Psoas muscle (tissue), 8 donors: ENCODE results near the gene LMO7. TPM values are rescaled to one million over a fixed set of nuclear protein-coding genes. Genes with fewer than 3 reads are reported as not detected.

Experiments
- ATAC-seq, 4 donors: fragments of 200-7000 bp; cut with Tn5 transposase; one replicate each; pipeline ENCODE4 v1.9.1; 2020; ENCODE audit warnings: moderate library complexity in 3 of 4, mild to moderate bottlenecking in 2 of 4
- DNase-seq, 2 donors: peaks; one replicate each; pipeline ENCODE4 v3.0.0-alpha.2; 2020
- H3K27ac ChIP-seq: fragments of 200-600 bp; one replicate; pipeline ENCODE4 v1.8.0; 2022
- H3K27me3 ChIP-seq, 3 donors: fragments of 200-600 bp in 1 of 3; one replicate each; pipeline versions ENCODE4 v1.6.1 to v1.8.0; 2013 to 2022; ENCODE audit warnings: low read length in 2 of 3, mild to moderate bottlenecking in 2 of 3, moderate library complexity in 1 of 3; ENCODE audit not compliant: insufficient read depth in 3 of 3
- H3K36me3 ChIP-seq, 2 donors: fragments of 200-600 bp in 1 of 2; one replicate each; pipeline versions ENCODE4 v1.6.1 to v1.8.0; 2013 to 2022; ENCODE audit warnings: low read depth in 1 of 2, mild to moderate bottlenecking in 1 of 2, moderate library complexity in 1 of 2; ENCODE audit not compliant: insufficient read depth in 1 of 2
- H3K4me1 ChIP-seq: fragments of 200-600 bp; one replicate; pipeline ENCODE4 v1.8.0; 2022
- H3K4me3 ChIP-seq: fragments of 200-600 bp; one replicate; pipeline ENCODE4 v1.8.0; 2022; ENCODE audit warnings: mild to moderate bottlenecking
- H3K9me3 ChIP-seq: fragments of 200-600 bp; one replicate; pipeline ENCODE4 v1.8.0; 2022
- WGBS, 3 donors: extraction: QIAGEN DNeasy Blood & Tissue Kit; methylation state at CpG; one replicate each; pipeline versions ENCODE4 v1.1.6 to v1.1.7; 2013; 5-methylcytosine and 5-hydroxymethylcytosine counted together
- intact Hi-C, 2 donors: fragments of 100-400 bp; cut with DNase I; formaldehyde crosslinking; loops; one replicate each; pipeline versions ENCODE4 v1.11.0 to v1.14.2; 2022
- polyA plus RNA-seq, 3 donors: library from polyadenylated mRNA; stranded (reverse); fragments of 200-250 nt; gene quantifications; one replicate each; pipeline ENCODE4 v1.2.3, GENCODE V29; 2013
- total RNA-seq, 4 donors: library from RNA; stranded (reverse); fragmentation: NEBNext Ultra II Directional in 2 of 4; extraction: Animal tissue kit (Norgen Biotek cat#: 25700) in 2 of 4; gene quantifications; one replicate each; pipeline versions ENCODE4 v1.2.1 to v1.2.4, GENCODE V29; 2021 to 2023
- TF ChIP-seq, protein P1 (sequence below): fragments of 200-600 bp; IDR thresholded peaks from one replicate; pipeline ENCODE4 v1.8.0; 2022; ENCODE audit warnings: antibody characterized with exemption
- donor health status: healthy with polysubstance abuse.
- donor health status: DM: no; HTN: no; CAD: no; lungs with moderate emphysema.
- donor health status: Bipolar disorder and iron deficiency.
- donor health status: healthy.
- donor health status: DM: yes; HTN: yes; CAD: no.
- donor health status: DM: no; HTN: no; CAD: no.
- donor health status: DM: no; HTN: no; CAD: no.
- donor health status: DM: yes; HTN: yes; CAD: no.

Gene LMO7
- total and polyA plus RNA-seq, 7 donors = 15.3 to 271 (median 97.9) TPM

DNA sequence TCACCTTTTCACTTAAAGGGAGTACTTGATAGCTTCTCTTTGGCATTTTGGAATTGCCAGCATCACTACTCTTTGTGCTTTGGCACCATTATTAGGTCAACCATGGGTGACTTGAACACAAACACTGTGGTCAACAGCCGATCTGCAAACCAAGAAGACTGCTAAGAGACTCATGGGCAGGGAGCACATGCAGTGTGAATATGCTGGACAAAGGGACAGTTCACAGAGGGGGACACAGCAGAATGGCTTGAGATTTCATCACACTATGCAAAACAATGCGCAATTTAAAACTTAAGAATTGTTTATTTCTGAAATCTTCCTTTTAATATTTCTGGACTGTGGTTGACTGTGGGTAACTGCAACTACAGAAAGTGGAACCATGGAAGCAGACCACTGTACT is 64.4 kb downstream of the LMO7 start:
- TF ChIP-seq, protein P1, sequence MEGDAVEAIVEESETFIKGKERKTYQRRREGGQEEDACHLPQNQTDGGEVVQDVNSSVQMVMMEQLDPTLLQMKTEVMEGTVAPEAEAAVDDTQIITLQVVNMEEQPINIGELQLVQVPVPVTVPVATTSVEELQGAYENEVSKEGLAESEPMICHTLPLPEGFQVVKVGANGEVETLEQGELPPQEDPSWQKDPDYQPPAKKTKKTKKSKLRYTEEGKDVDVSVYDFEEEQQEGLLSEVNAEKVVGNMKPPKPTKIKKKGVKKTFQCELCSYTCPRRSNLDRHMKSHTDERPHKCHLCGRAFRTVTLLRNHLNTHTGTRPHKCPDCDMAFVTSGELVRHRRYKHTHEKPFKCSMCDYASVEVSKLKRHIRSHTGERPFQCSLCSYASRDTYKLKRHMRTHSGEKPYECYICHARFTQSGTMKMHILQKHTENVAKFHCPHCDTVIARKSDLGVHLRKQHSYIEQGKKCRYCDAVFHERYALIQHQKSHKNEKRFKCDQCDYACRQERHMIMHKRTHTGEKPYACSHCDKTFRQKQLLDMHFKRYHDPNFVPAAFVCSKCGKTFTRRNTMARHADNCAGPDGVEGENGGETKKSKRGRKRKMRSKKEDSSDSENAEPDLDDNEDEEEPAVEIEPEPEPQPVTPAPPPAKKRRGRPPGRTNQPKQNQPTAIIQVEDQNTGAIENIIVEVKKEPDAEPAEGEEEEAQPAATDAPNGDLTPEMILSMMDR = no peak
- 92 to 96% (median 92%) methylated on average over 2 of the region's 2 CpGs for WGBS, 3 donors
- ATAC-seq (no peak), DNase-seq (no peak)
- intact Hi-C loops = loop anchor here in 1 of 2 donors (5.0 kb wide), 1 partner anchor 92 kb away; no protein-coding TSS in a partner anchor
- H3K4me3 ChIP-seq = no peak overlapping the region
- H3K36me3 ChIP-seq = no peaks in the 10 kb centered on the region
- H3K27me3 ChIP-seq = no peaks in the 10 kb centered on the region
- peaks cover 8% of the 10 kb centered on the region for H3K4me1 ChIP-seq
- H3K27ac ChIP-seq = no peak overlapping the region
- H3K9me3 ChIP-seq = no peaks in the 10 kb centered on the region

DNA sequence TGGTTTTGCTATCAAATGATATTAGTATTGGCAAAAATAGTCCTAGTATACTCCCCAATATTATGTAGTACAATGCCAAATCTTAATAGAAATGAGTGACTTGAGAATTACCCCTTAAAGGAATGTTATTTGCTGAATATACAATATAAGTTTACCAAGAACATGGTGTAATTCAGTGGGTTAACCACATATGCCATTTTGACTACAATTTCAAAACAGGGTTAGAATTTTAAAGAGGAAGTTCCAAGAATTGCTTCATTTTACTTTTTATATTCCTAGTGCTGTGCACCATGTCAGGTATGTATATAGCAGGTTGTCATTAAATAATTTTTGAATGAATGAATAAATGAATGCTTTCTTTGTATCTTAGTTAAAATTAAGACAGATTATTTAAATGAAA is 66.3 kb downstream of the LMO7 start:
- no peak for DNase-seq

DNA sequence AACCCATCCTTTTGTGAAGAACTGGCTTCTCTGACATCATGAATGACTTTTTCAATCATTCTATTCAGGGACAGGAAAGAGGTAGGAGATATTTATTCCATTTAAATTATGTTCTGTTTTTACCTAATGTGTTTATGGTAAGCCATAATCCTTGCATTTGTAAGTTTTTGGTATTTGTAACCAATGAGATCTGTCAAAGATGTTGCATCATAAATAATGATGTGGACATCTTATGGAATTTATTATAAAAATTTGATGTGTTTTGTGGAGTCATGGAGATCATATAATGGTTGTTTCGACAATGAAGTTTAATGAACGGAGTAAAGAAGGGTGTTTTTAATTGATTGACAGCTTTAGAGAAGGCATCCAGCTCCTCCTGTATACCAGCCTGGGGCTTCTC is 67.6 kb downstream of the LMO7 start:
- intact Hi-C loops = loop anchor here in 1 of 2 donors (5.0 kb wide), 1 partner anchor 89 kb away; no protein-coding TSS in a partner anchor
- H3K4me1 ChIP-seq = peaks cover 8% of the 10 kb centered on the region
- 95 to 98% (median 96%) methylated on average over 2 of the region's 2 CpGs for WGBS, 3 donors

More for the DNA sequence above, 66.3 kb downstream of the LMO7 start:
- no peak overlapping the region for H3K4me3 ChIP-seq
- no peak overlapping the region for H3K27ac ChIP-seq
- ATAC-seq = no peak
- H3K4me1 ChIP-seq = peaks cover 8% of the 10 kb centered on the region
- TF ChIP-seq, protein P1 = no peak
- no peaks in the 10 kb centered on the region for H3K9me3 ChIP-seq
- H3K27me3 ChIP-seq = no peaks in the 10 kb centered on the region
- H3K36me3 ChIP-seq = no peaks in the 10 kb centered on the region
- intact Hi-C loops = loop anchor here in 1 of 2 donors (5.0 kb wide), 1 partner anchor 90 kb away; no protein-coding TSS in a partner anchor

DNA sequence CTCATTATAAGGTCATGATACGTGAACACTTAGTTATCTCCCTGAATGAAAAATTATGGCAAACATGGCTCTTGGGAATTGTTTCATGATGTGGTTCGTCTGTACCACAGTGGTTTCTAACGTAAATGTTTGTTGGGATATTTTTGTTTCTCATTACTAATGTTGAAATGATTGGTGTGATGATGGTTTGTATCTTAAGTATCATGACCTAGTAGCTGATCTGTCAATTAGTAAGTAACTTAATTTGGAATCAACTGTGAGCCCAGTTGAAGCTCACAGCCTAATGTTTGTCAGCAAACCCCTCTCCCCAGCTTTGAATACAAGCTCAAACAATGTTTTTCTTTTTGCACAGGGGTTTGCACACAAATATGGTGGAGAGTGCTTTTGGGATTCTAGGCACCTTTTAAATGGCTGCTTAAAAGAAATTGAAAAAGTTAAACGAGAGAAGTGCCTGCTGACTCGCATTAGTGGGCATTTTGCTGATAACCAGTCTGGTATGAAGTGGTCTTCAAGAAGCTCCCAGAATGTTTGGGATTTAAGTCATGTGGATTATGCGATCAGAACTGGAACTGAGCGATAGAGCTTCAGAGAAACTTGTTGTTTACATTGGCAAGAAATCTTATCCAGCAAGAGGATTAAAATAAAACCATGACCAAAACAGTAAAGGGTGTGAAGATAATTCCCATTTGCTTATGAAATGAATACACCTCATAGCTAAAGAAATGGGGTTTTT is 68.2 kb downstream of the LMO7 start:
- DNase-seq (no peak), ATAC-seq (peak in 3 of 4 donors; percentile 56 to 74 (median 61))
- no peaks in the 10 kb centered on the region for H3K9me3 ChIP-seq
- TF ChIP-seq, protein P1 = no peak
- intact Hi-C loops = loop anchor here in 1 of 2 donors (5.0 kb wide), 1 partner anchor 88 kb away; no protein-coding TSS in a partner anchor
- peak overlapping the region; percentile 29 for H3K4me3 ChIP-seq
- H3K27me3 ChIP-seq = no peaks in the 10 kb centered on the region
- no peaks in the 10 kb centered on the region for H3K36me3 ChIP-seq
- H3K4me1 ChIP-seq = peaks cover 8% of the 10 kb centered on the region
- peak overlapping the region; percentile 84 for H3K27ac ChIP-seq
- WGBS, 3 donors = 48 to 64% (median 54%) methylated on average over 7 of the region's 7 CpGs

More for the DNA sequence above, 67.6 kb downstream of the LMO7 start:
- TF ChIP-seq, protein P1 = no peak
- Histone ChIP-seq H3K27me3 (no peaks in the 10 kb centered on the region), H3K9me3 (no peaks in the 10 kb centered on the region), H3K36me3 (no peaks in the 10 kb centered on the region), H3K27ac (peak overlapping the region; percentile 84), H3K4me3 (no peak overlapping the region)
- DNase-seq = no peak
- ATAC-seq = peak in 2 of 4 donors; percentile 7 to 10
